HepG2 (cell line): ENCODE data around the gene ARHGAP9. TPM values are rescaled to one million over a fixed set of nuclear protein-coding genes. Genes with fewer than 3 reads are reported as not detected.
A peak's percentile ranks its signal among the peaks of the same experiment; 100 is the strongest.

Source experiments
- ATAC-seq: fragments of 200-7000 bp; cut with Tn5 transposase; 3 replicates; pipeline ENCODE4 v1.9.1; 2020; ENCODE audit warnings: mild to moderate bottlenecking, moderate library complexity
- BruUV-seq: library from RNA; stranded (reverse); fragments of 400-500 nt; replicated peaks from 2 replicates; lab custom pipeline; 2021; lab: Mats Ljungman, UMichigan
- CTCF ChIA-PET: fragments of 300-600 bp; formaldehyde crosslinking; extraction: SDS; loops from one replicate; lab custom pipeline; 2021; ENCODE audit warnings: low total read pairs, inconsistent platforms, low intra/inter-chr PET ratio; lab: Yijun Ruan, JAX
- POLR2A ChIA-PET: fragments of 350-600 bp; sonication (Branson Sonifier 250); formaldehyde crosslinking; loops from one replicate; lab custom pipeline; 2020; ENCODE audit warnings: antibody characterized with exemption, inconsistent platforms; lab: Yijun Ruan, JAX
- DNase-seq: peaks from one replicate; pipeline ENCODE4 v3.0.0-alpha.2; 2015; ENCODE audit warnings: low spot score
- FAIRE-seq: peaks from 3 replicates; lab custom pipeline; 2011; peaks lifted over from hg19 to GRCh38; lab: Jason Lieb, UNC
- H2AFZ ChIP-seq: one replicate; pipeline ENCODE4 v1.6.1; 2011; ENCODE audit warnings: low read length, inconsistent platforms
- H3K27ac ChIP-seq: fragments of 300-600 bp; 3 replicates; pipeline ENCODE4 v1.8.0; 2011; ENCODE audit warnings: mixed run types, mild to moderate bottlenecking, mixed read lengths, low read length, inconsistent platforms; ENCODE audit not compliant: insufficient read depth; ENCODE audit errors: extremely low read length
- H3K27me3 ChIP-seq, 2 experiments: fragments of 200-600 bp in 1 of 2; 2 replicates in 1 of 2; 3 replicates in 1 of 2; pipeline versions ENCODE4 v1.6.0 to v1.8.0; 2011; ENCODE audit warnings: low read length in 2 of 2, mild to moderate bottlenecking in 2 of 2, moderate library complexity in 2 of 2, inconsistent platforms in 1 of 2; ENCODE audit not compliant: insufficient read depth in 2 of 2, control insufficient read depth in 1 of 2
- H3K36me3 ChIP-seq, 2 experiments: fragments of 200-600 bp in 1 of 2; replicated peaks in 1 of 2; 2 replicates in 1 of 2; 3 replicates in 1 of 2; pipeline versions ENCODE4 v1.5.1 to v1.8.0; 2011; ENCODE audit warnings: low read length in 2 of 2, inconsistent platforms in 1 of 2; ENCODE audit not compliant: insufficient read depth in 2 of 2, control insufficient read depth in 1 of 2
- H3K4me1 ChIP-seq: 2 replicates; pipeline ENCODE4 v1.5.1; 2012; ENCODE audit warnings: low read length, inconsistent platforms; ENCODE audit not compliant: insufficient read depth
- H3K4me2 ChIP-seq: 2 replicates; pipeline ENCODE4 v1.6.0; 2011; ENCODE audit warnings: low read depth, low read length, inconsistent platforms
- H3K4me3 ChIP-seq, 3 experiments: fragments of 200-600 bp in 1 of 3; sonication (generic), shearing (Covaris generic) in 1 of 3; replicated peaks in 1 of 3; 2 replicates each; pipeline ENCODE4 v1.5.1; 2011 to 2016; ENCODE audit warnings: low read length in 3 of 3, inconsistent platforms in 2 of 3, low read depth in 2 of 3, mild to moderate bottlenecking in 2 of 3, control low read depth in 1 of 3, mixed read lengths in 1 of 3; ENCODE audit not compliant: insufficient read depth in 1 of 3
- H3K79me2 ChIP-seq: one replicate; pipeline ENCODE4 v1.6.1; 2011; ENCODE audit warnings: low read length, inconsistent platforms; ENCODE audit not compliant: insufficient read depth
- H3K9ac ChIP-seq: 2 replicates; pipeline ENCODE4 v1.6.0; 2011; ENCODE audit warnings: mild to moderate bottlenecking, low read depth, low read length, inconsistent platforms; ENCODE audit not compliant: insufficient read depth
- H3K9me3 ChIP-seq: 2 replicates; pipeline ENCODE4 v1.5.1; 2012; ENCODE audit warnings: mild to moderate bottlenecking, low read length
- H4K20me1 ChIP-seq: 2 replicates; pipeline ENCODE4 v1.6.0; 2011; ENCODE audit warnings: inconsistent platforms, mild to moderate bottlenecking, low read length, moderate library complexity; ENCODE audit not compliant: insufficient read depth
- GLI4 ChIP-seq: sonication (generic); formaldehyde crosslinking; IDR thresholded peaks from 2 replicates; pipeline ENCODE4 v1.5.1; 2020; ENCODE audit warnings: missing genetic modification reagents, mild to moderate bottlenecking, moderate library complexity, borderline replicate concordance
- ISL2 ChIP-seq: sonication (generic); formaldehyde crosslinking; IDR thresholded peaks from 2 replicates; pipeline ENCODE4 v1.5.0; 2020; ENCODE audit warnings: missing genetic modification reagents
- JUND ChIP-seq: sonication (generic); formaldehyde crosslinking; IDR thresholded peaks from 2 replicates; pipeline ENCODE4 v1.8.0; 2022; ENCODE audit warnings: mild to moderate bottlenecking, missing genetic modification reagents
- KMT2B ChIP-seq: IDR thresholded peaks from 2 replicates; pipeline ENCODE4 v1.6.1; 2016; ENCODE audit warnings: missing genetic modification reagents, missing compliant biosample characterization
- MBD4 ChIP-seq: IDR thresholded peaks from 2 replicates; pipeline ENCODE4 v1.6.1; 2012; ENCODE audit warnings: low read length, inconsistent platforms, borderline replicate concordance
- RBFOX2 ChIP-seq: fragments of 200-400 bp; formaldehyde crosslinking; IDR thresholded peaks from 2 replicates; pipeline ENCODE4 v1.6.1; 2017; ENCODE audit warnings: low read depth, mild to moderate bottlenecking, low read length
- TCF7L2 ChIP-seq: IDR thresholded peaks from 2 replicates; pipeline ENCODE4 v1.6.1; 2011; ENCODE audit warnings: mild to moderate bottlenecking, low read depth, low read length, moderate library complexity
- XBP1 ChIP-seq: sonication (generic); formaldehyde crosslinking; IDR thresholded peaks from 2 replicates; pipeline ENCODE4 v1.5.0; 2020; ENCODE audit warnings: missing genetic modification reagents
- ZC3H4 ChIP-seq: sonication (generic); formaldehyde crosslinking; IDR thresholded peaks from 2 replicates; pipeline ENCODE4 v1.4.0; 2020; ENCODE audit warnings: missing genetic modification reagents, borderline replicate concordance
- ZNF383 ChIP-seq: sonication (generic); formaldehyde crosslinking; IDR thresholded peaks from 2 replicates; pipeline ENCODE4 v1.4.0; 2020; ENCODE audit warnings: missing genetic modification reagents, mild to moderate bottlenecking, borderline replicate concordance
- ZNF619 ChIP-seq: sonication (generic); formaldehyde crosslinking; IDR thresholded peaks from 2 replicates; pipeline ENCODE4 v1.4.0; 2020; ENCODE audit warnings: mild to moderate bottlenecking, missing genetic modification reagents
- ZNF737 ChIP-seq: sonication (generic); formaldehyde crosslinking; IDR thresholded peaks from 2 replicates; pipeline ENCODE4 v1.5.0; 2020; ENCODE audit warnings: missing genetic modification reagents, mild to moderate bottlenecking, borderline replicate concordance
- ZNF782 ChIP-seq: sonication (generic); formaldehyde crosslinking; IDR thresholded peaks from 2 replicates; pipeline ENCODE4 v1.4.0; 2020; ENCODE audit warnings: missing genetic modification reagents, mild to moderate bottlenecking, borderline replicate concordance
- WGBS: methylation state at CpG from one replicate; pipeline ENCODE4 v1.1.6; 2017; ENCODE audit warnings: low lambda C conversion rate; 5-methylcytosine and 5-hydroxymethylcytosine counted together
- in situ Hi-C: cut with HindIII; loops from 2 replicates; pipeline ENCODE4 v1.10.0; 2017; ENCODE audit warnings: low pct_unique_long_range_greater_than_20kb; ENCODE audit not compliant: extremely low pct_ligation_motif_present
- intact Hi-C: fragments of 100-400 bp; cut with micrococcal nuclease; formaldehyde crosslinking; loops from one replicate; pipeline ENCODE4 v1.10.0; 2022; ENCODE audit not compliant: unreplicated experiment
- polyA plus RNA-seq, 8 experiments: library from polyadenylated mRNA; depleted of rRNA in 3 of 8; stranded (reverse) in 7 of 8; unstranded in 1 of 8; fragments of >200 nt; fragmentation: Illumina TruSeq in 4 of 8; extraction: Trizol in 4 of 8; gene quantifications; 2 replicates each; pipeline versions ENCODE4 v1.2.1 to v1.2.3, GENCODE V29; 2011 to 2016; ENCODE audit warnings: low read depth in 4 of 8, missing spikeins in 1 of 8, mixed read lengths in 1 of 8; ENCODE audit not compliant: insufficient read depth in 1 of 8
- total RNA-seq, 5 experiments: library from RNA; depleted of rRNA; stranded (reverse); fragments of >200 nt; fragmentation: Illumina TruSeq; extraction: Trizol; gene quantifications; 2 replicates each; pipeline ENCODE4 v1.2.3, GENCODE V29; 2016; ENCODE audit warnings: low read depth in 1 of 5
- TF ChIP-seq, protein P1 (sequence below): sonication (generic); formaldehyde crosslinking; IDR thresholded peaks from 2 replicates; pipeline ENCODE4 v1.9.0; 2021; ENCODE audit warnings: missing genetic modification reagents, mild to moderate bottlenecking, borderline replicate concordance
- TF ChIP-seq, protein P2 (sequence below): sonication (generic); formaldehyde crosslinking; IDR thresholded peaks from 2 replicates; pipeline ENCODE4 v1.5.0; 2020; ENCODE audit warnings: mild to moderate bottlenecking, missing genetic modification reagents
- TF ChIP-seq, protein P3 (sequence below): sonication (generic); formaldehyde crosslinking; IDR thresholded peaks from 2 replicates; pipeline ENCODE4 v1.4.0; 2020; ENCODE audit warnings: low read depth, missing genetic modification reagents

The ARHGAP9 gene
- total and polyA plus RNA-seq, 2 of the 13 experiments (the other 11 are each of a cell fraction or from before 2014, with no cell fraction given), result 0.18 to 1.2 TPM

DNA sequence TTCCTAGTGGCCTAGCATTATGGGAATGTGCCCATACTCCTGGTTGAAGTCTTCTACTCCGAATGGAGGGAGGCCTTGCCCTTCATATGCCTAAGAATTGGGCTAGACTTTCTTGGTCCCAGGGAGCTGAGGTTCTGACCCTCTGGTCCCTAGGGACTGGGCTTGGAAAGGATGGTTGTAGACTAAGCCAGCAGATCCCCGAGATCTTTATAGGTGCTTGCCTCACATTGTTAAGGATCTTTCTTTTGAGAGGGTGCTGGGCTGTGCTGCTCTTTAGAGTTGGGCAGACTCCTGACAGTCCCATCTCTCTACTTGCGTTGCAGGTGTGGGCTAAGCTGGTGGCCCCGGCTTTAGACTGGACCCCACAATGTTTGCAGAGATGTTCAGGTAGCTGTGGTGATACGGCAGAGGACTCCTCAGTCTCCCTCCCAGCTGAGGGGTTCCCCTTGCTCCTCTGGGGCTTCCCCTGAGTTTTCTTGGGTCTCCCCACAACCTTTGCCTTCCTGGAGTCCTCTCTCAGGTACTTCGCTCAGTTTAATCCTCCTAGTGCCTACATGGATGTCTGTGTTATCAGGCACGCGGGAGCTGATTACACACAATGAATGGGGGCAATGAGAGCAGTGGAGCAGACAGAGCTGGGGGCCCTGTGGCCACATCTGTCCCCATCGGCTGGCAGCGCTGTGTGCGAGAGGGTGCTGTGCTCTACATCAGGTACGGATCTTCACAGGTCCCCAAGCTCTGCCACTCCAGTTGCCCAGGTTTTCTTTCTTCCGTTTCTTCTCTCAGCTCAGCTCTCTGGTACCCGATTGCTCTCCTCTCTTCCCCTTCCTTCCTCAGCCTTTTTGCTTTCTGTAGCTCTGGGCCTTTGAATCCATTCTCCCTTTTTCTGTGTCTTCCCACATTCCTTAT, 44.3 kb upstream of the ARHGAP9 start:
- no peak for FAIRE-seq
- POLR2A ChIA-PET, result interaction anchor here (0.7 to 3.0 kb wide), 14 partner anchors 8 to 87 kb away, joined by 3 to 21 read pairs (median 4); partner anchors contain the start of genes ARHGEF25, DCTN2 and INHBE
- CTCF ChIA-PET, result no interaction called here
- Histone ChIP-seq H3K36me3 (peaks cover 17 to 46% of the 10 kb centered on the region in 2 experiments; a peak in 4 of 5 replicates), H3K27me3 (no peaks in the 10 kb centered on the region; a peak in 1 of 5 replicates), H2AFZ (no peak overlapping the region), H4K20me1 (peaks cover 12% of the 10 kb centered on the region), H3K4me3 (peak overlapping the region; percentile 89 to 93 (median 89)), H3K27ac (peak overlapping the region; percentile 85), H3K9ac (peak overlapping the region; percentile 89), H3K9me3 (no peaks in the 10 kb centered on the region), H3K4me2 (peak overlapping the region; percentile 91), H3K4me1 (peaks cover 33% of the 10 kb centered on the region), H3K79me2 (peaks cover 28% of the 10 kb centered on the region)
- in situ Hi-C loops (no loop called here), intact Hi-C loops (loop anchor here (1.0 to 5.0 kb wide), 2 partner anchors 55 to 98 kb away; no protein-coding TSS in a partner anchor)
- BruUV-seq, result no TSS peak
- 58% methylated on average over 11 of the region's 14 CpGs for WGBS
- ATAC-seq, result no peak
- DNase-seq, result no peak
- TF ChIP-seq ZNF619 (CRISPR knock-in tag), result no peak
- TF ChIP-seq, protein P1, sequence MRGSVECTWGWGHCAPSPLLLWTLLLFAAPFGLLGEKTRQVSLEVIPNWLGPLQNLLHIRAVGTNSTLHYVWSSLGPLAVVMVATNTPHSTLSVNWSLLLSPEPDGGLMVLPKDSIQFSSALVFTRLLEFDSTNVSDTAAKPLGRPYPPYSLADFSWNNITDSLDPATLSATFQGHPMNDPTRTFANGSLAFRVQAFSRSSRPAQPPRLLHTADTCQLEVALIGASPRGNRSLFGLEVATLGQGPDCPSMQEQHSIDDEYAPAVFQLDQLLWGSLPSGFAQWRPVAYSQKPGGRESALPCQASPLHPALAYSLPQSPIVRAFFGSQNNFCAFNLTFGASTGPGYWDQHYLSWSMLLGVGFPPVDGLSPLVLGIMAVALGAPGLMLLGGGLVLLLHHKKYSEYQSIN, result no peak
- TF ChIP-seq ZC3H4 (CRISPR knock-in tag), result no peak
- peak; percentile 39; the same call in 1 of the 2 replicates for TF ChIP-seq ZNF737
- TF ChIP-seq MBD4, result no peak
- no peak for TF ChIP-seq XBP1
- no peak for TF ChIP-seq ISL2 (CRISPR knock-in tag)
- TF ChIP-seq ZNF782 (CRISPR knock-in tag), result no peak
- TF ChIP-seq, protein P2, sequence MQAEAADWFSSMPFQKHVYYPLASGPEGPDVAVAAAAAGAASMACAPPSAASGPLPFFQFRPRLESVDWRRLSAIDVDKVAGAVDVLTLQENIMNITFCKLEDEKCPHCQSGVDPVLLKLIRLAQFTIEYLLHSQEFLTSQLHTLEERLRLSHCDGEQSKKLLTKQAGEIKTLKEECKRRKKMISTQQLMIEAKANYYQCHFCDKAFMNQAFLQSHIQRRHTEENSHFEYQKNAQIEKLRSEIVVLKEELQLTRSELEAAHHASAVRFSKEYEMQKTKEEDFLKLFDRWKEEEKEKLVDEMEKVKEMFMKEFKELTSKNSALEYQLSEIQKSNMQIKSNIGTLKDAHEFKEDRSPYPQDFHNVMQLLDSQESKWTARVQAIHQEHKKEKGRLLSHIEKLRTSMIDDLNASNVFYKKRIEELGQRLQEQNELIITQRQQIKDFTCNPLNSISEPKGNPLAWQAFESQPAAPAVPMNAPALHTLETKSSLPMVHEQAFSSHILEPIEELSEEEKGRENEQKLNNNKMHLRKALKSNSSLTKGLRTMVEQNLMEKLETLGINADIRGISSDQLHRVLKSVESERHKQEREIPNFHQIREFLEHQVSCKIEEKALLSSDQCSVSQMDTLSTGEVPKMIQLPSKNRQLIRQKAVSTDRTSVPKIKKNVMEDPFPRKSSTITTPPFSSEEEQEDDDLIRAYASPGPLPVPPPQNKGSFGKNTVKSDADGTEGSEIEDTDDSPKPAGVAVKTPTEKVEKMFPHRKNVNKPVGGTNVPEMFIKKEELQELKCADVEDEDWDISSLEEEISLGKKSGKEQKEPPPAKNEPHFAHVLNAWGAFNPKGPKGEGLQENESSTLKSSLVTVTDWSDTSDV (CRISPR knock-in tag), result no peak
- 0 out of 2 replicates have a peak, but pooled peaks have one; percentile 31 for TF ChIP-seq RBFOX2
- TF ChIP-seq TCF7L2, result no peak
- TF ChIP-seq GLI4, result no peak
- no peak for TF ChIP-seq JUND (CRISPR knock-in tag)
- TF ChIP-seq, protein P3, sequence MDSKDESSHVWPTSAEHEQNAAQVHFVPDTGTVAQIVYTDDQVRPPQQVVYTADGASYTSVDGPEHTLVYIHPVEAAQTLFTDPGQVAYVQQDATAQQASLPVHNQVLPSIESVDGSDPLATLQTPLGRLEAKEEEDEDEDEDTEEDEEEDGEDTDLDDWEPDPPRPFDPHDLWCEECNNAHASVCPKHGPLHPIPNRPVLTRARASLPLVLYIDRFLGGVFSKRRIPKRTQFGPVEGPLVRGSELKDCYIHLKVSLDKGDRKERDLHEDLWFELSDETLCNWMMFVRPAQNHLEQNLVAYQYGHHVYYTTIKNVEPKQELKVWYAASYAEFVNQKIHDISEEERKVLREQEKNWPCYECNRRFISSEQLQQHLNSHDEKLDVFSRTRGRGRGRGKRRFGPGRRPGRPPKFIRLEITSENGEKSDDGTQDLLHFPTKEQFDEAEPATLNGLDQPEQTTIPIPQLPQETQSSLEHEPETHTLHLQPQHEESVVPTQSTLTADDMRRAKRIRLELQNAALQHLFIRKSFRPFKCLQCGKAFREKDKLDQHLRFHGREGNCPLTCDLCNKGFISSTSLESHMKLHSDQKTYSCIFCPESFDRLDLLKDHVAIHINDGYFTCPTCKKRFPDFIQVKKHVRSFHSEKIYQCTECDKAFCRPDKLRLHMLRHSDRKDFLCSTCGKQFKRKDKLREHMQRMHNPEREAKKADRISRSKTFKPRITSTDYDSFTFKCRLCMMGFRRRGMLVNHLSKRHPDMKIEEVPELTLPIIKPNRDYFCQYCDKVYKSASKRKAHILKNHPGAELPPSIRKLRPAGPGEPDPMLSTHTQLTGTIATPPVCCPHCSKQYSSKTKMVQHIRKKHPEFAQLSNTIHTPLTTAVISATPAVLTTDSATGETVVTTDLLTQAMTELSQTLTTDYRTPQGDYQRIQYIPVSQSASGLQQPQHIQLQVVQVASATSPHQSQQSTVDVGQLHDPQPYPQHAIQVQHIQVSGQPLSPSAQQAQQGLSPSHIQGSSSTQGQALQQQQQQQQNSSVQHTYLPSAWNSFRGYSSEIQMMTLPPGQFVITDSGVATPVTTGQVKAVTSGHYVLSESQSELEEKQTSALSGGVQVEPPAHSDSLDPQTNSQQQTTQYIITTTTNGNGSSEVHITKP (CRISPR knock-in tag), result no peak
- no peak for TF ChIP-seq ZNF383 (CRISPR knock-in tag)
- TF ChIP-seq KMT2B (CRISPR knock-in tag), result no peak
